Renal pelvis (tissue), 12 donors: ENCODE data around the gene REST. TPM values are rescaled to one million over a fixed set of nuclear protein-coding genes. Genes with fewer than 3 reads are reported as not detected.
"Not testable (repeated sequence)": the region's sequence is repeated elsewhere in the genome, so short reads cannot be mapped to it uniquely, and the experiment has no call there.

Source experiments
- DNase-seq: peaks from one replicate; pipeline ENCODE4 v3.0.0-alpha.2; 2013
- long read RNA-seq, 16 experiments: transcript quantifications; one replicate each; lab custom pipeline, GENCODE V29; 2026
- polyA plus RNA-seq, 3 donors: library from polyadenylated mRNA; unstranded; fragments of 120-200 nt; gene quantifications; one replicate each; pipeline ENCODE4 v1.2.1, GENCODE V29; 2013; ENCODE audit not compliant: insufficient read length in 3 of 3

The REST gene
- 10 to 100 TPM; 45.5 to 52.8 (median 50.1) TPM for polyA plus RNA-seq
- long read RNA-seq, donor 1, full-length matches to known transcripts: 11 of 96 reads
- long read RNA-seq, donor 1, partial matches to known transcripts: 85 of 96 reads
- long read RNA-seq, donor 1, other reads (novel, unspliced or antisense): 0 of 96 reads
- long read RNA-seq, donor 2, full-length matches to known transcripts: 8 of 104 reads
- long read RNA-seq, donor 2, partial matches to known transcripts: 96 of 104 reads
- long read RNA-seq, donor 2, other reads (novel, unspliced or antisense): 0 of 104 reads
- long read RNA-seq, donor 3, full-length matches to known transcripts: 8 of 65 reads
- long read RNA-seq, donor 3, partial matches to known transcripts: 33 of 65 reads
- long read RNA-seq, donor 3, other reads (novel, unspliced or antisense): 24 of 65 reads
- long read RNA-seq, donor 4, full-length matches to known transcripts: 2 of 66 reads
- long read RNA-seq, donor 4, partial matches to known transcripts: 24 of 66 reads
- long read RNA-seq, donor 4, other reads (novel, unspliced or antisense): 40 of 66 reads
- long read RNA-seq, donor 5, full-length matches to known transcripts: 7 of 18 reads
- long read RNA-seq, donor 5, partial matches to known transcripts: 11 of 18 reads
- long read RNA-seq, donor 5, other reads (novel, unspliced or antisense): 0 of 18 reads
- long read RNA-seq, donor 6, full-length matches to known transcripts: 14 of 89 reads
- long read RNA-seq, donor 6, partial matches to known transcripts: 75 of 89 reads
- long read RNA-seq, donor 6, other reads (novel, unspliced or antisense): 0 of 89 reads
- long read RNA-seq, donor 7, full-length matches to known transcripts: 14 of 3,151 reads
- long read RNA-seq, donor 7, partial matches to known transcripts: 2,982 of 3,151 reads
- long read RNA-seq, donor 7, other reads (novel, unspliced or antisense): 155 of 3,151 reads
- long read RNA-seq, donor 8, full-length matches to known transcripts: 4 of 22 reads
- long read RNA-seq, donor 8, partial matches to known transcripts: 9 of 22 reads
- long read RNA-seq, donor 8, other reads (novel, unspliced or antisense): 9 of 22 reads
- long read RNA-seq, donor 9, full-length matches to known transcripts: 9 of 20 reads
- long read RNA-seq, donor 9, partial matches to known transcripts: 11 of 20 reads
- long read RNA-seq, donor 9, other reads (novel, unspliced or antisense): 0 of 20 reads
- long read RNA-seq, donor 10, full-length matches to known transcripts: 5 of 33 reads
- long read RNA-seq, donor 10, partial matches to known transcripts: 28 of 33 reads
- long read RNA-seq, donor 10, other reads (novel, unspliced or antisense): 0 of 33 reads
- long read RNA-seq, donor 11, full-length matches to known transcripts: 15 of 86 reads
- long read RNA-seq, donor 11, partial matches to known transcripts: 54 of 86 reads
- long read RNA-seq, donor 11, other reads (novel, unspliced or antisense): 17 of 86 reads
- long read RNA-seq, donor 12, full-length matches to known transcripts: 15 of 126 reads
- long read RNA-seq, donor 12, partial matches to known transcripts: 56 of 126 reads
- long read RNA-seq, donor 12, other reads (novel, unspliced or antisense): 55 of 126 reads
- long read RNA-seq, donor 13, full-length matches to known transcripts: 10 of 72 reads
- long read RNA-seq, donor 13, partial matches to known transcripts: 52 of 72 reads
- long read RNA-seq, donor 13, other reads (novel, unspliced or antisense): 10 of 72 reads
- long read RNA-seq, donor 14, full-length matches to known transcripts: 23 of 64 reads
- long read RNA-seq, donor 14, partial matches to known transcripts: 41 of 64 reads
- long read RNA-seq, donor 14, other reads (novel, unspliced or antisense): 0 of 64 reads
- long read RNA-seq, donor 15, full-length matches to known transcripts: 9 of 14 reads
- long read RNA-seq, donor 15, partial matches to known transcripts: 5 of 14 reads
- long read RNA-seq, donor 15, other reads (novel, unspliced or antisense): 0 of 14 reads
- long read RNA-seq, donor 16, full-length matches to known transcripts: 13 of 19 reads
- long read RNA-seq, donor 16, partial matches to known transcripts: 6 of 19 reads
- long read RNA-seq, donor 16, other reads (novel, unspliced or antisense): 0 of 19 reads

DNA sequence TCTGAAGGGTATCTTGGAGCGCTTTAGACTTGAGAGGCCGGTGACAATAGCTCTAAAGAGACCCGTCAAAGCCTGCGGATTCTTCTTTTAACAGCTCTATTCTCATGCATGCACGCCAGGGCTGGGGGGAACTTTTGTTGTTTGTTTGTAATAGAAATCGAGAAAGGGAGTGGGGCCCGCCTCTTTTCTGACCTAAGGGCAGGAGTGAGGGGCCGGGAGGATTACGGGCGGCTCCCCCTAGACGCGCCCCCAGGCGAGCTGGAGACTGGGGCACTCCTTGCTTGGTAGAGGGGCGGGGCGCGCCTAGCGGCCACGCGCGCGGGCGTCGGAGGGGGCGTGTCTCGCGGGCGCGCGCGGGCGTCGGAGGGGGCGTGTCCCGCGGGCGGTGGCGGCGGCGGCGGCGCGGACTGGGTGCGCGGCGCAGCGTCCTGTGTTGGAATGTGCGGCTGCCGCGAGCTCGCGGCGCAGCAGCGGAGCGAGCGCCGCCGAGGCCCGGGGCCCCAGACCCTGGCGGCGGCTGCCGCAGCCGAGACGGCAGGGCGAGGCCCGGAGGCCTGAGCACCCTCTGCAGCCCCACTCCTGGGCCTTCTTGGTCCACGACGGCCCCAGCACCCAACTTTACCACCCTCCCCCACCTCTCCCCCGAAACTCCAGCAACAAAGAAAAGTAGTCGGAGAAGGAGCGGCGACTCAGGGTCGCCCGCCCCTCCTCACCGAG, at the start of gene REST:
Gene REST (plus strand): TSS at position 412 of the 717 bp plus-strand sequence. CDS start 2,739 bp downstream, outside the sequence.
- DNase-seq: peak; percentile 73

DNA sequence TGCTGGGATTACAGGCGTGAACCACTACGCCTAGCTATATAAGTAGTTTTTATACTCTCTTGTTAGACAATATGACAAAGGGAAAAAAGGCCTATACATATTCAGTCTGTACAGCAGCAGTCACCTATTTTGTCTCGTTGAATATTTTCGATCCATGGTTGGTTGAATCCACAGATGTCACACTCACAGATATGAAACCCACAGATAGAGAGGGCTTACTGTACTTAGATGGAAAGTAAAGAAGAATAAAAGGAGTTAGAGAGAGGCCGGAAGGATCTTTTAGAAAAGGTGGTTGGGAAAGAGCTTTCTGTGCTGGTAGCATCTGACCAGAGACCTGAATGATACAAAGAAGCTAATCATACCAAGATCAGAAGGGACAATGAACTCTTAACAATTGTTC, 47.9 kb upstream of the REST start:
- DNase-seq: no peak

GRCh38 chr4:56860781-56861180, 46.9 kb upstream of the REST start:
- DNase-seq: no peak

DNA sequence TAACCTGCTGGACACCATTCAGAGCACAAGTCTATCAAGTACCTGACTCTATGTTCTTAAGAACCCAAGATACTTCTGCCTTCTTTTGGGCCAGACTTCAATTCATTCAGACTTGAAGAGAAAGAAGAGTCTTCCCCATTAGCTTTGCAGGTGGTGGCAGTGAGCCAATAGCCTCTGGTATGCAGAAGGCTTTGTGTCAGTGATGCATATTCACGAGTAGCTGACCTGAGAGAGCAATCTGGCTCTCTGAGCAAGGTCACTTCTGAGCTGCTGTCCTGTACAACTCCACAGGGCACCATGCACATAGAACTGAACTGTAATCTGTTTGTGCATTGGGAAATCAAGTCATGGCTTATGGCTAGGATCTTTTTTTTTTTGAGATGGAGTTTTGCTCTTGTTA, 46.3 kb upstream of the REST start:
- no peak for DNase-seq

GRCh38 chr4:56863441-56864139, 44.1 kb upstream of the REST start:
- no peak for DNase-seq

- DNase-seq: no peak
Observed at GRCh38 chr4:56870946-56871345, 36.8 kb upstream of the REST start.

- no peak for DNase-seq
Observed at GRCh38 chr4:56871371-56871866, 36.3 kb upstream of the REST start.

DNA sequence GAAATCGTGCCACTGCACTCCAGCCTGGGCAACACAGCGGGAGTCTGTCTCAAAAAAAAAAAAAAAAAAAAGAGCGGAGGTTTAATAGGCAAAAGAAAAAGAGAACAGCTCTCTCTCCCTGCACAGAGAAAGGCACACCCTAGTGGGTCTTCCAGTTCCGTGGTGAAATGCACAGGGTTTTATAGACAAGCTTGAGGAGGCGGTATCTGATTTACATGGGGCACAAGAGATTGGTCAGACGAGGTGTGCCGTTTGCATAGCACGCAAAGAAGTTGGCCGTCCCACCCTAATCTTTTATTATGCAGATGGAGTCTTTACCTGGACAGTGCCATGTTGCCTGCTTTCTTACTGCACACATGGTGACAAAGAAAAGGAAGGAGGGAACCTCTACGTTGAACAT, 33.5 kb upstream of the REST start:
- DNase-seq: no peak

DNA sequence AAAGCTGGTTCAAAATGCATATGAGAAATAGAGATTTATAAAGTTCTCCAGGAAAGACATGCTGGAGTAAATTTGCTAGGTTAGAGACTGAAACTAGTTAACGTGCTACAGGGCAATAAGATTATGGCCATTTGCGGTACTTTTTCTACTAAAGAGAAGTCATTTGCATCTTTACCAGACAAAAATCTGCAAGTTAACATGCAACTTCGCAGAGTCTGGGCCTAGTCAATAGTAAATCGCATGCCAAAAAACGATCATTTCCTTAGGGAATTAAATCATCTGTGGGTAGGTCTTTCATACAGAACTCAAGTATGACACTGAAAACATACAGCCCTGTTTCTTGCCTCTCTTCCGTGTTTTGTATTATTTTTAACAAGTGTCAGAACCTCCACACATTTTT, 32.8 kb upstream of the REST start:
- no peak for DNase-seq

DNA sequence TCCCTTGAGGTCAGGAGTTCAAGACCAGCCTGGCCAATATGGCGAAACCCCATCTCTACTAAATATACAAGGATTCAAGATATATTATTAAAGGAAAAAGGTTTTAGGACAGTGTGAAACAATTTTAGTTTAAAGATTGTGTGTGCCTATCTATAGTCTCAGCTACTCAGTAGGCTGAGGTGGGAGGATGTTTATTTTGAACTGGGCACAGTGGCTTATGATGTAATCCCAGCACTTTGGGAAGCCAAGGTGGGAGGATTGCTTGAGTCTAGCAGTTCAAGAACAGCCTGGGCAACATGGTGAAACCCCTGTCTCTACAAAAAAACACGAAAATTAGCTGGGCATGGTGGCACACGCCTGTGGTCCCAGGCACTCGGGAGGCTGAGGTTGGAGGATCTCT, 31.4 kb upstream of the REST start:
- no peak for DNase-seq

DNA sequence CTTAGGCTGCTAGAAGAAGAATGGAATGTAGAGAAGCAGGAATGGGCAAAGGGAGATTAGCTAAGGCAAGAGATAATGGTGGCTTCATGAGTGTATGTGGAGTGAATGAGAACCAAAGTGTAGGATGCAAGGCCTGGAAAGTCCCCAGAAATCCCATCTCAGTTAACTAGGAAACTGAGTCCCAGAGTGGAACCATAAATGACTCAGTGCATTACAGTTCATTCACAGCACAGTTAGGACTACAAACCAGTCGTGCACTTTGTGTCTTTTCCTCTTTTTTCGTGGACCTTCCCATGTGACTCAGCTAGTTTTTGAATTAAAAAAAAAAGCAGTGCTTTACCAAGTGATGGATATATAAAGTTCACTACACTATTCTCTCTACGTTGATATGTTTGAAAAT, 27.7 kb upstream of the REST start:
- no peak for DNase-seq

DNA sequence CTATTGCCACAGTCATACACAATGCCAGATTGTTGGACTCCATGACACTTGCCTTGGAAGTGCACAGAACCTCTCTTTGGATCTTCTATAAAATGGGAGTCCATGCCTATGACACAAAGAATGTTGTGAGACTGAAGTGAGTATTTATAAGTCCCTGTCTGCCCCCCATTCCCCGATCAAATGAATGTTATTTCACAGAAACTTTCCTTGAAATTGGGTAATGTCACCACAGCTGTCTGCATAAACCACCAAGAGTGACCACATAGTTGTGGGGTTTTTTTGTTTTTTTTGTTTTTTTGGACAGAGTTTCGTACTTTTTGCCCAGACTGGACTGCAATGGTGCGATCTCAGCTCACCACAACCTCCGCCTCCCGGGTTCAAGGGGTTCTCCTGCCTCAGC, 27.1 kb upstream of the REST start:
- DNase-seq: no peak

GRCh38 chr4:56884511-56884910, 23.2 kb upstream of the REST start:
- DNase-seq: not testable (repeated sequence)

GRCh38 chr4:56892691-56893090, 15.0 kb upstream of the REST start:
- DNase-seq: no peak

GRCh38 chr4:56897842-56898241, 9.9 kb upstream of the REST start:
- DNase-seq: not testable (repeated sequence)

GRCh38 chr4:56900186-56900585, 7.5 kb upstream of the REST start:
- not testable (repeated sequence) for DNase-seq

- no peak for DNase-seq
Observed at GRCh38 chr4:56902703-56903102, 5.0 kb upstream of the REST start.

- no peak for DNase-seq
Observed at GRCh38 chr4:56905796-56906195, 1.9 kb upstream of the REST start.
